ENCODE data around the gene C11orf21.

DNA sequence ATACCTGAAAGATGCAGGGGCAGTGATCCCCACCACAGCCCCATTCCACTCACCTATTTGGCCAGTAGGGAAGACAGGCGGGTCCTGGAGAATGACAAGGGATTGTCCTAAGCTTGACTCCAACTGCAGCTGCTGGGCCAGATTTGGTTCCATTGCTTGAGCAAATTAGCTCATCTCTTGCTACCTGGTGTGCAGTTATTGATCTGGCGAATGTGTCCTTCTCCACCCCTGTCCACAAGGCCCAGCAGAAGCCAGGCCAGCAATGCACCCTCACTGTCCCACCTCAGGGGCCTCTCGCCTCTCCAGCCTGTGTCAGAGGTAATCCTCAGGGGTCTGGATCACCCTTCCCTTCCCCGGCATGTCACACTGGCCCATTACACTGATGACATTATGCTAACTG, 23.4 kb upstream of the C11orf21 start:
- TF ChIP-seq, protein P1, sequence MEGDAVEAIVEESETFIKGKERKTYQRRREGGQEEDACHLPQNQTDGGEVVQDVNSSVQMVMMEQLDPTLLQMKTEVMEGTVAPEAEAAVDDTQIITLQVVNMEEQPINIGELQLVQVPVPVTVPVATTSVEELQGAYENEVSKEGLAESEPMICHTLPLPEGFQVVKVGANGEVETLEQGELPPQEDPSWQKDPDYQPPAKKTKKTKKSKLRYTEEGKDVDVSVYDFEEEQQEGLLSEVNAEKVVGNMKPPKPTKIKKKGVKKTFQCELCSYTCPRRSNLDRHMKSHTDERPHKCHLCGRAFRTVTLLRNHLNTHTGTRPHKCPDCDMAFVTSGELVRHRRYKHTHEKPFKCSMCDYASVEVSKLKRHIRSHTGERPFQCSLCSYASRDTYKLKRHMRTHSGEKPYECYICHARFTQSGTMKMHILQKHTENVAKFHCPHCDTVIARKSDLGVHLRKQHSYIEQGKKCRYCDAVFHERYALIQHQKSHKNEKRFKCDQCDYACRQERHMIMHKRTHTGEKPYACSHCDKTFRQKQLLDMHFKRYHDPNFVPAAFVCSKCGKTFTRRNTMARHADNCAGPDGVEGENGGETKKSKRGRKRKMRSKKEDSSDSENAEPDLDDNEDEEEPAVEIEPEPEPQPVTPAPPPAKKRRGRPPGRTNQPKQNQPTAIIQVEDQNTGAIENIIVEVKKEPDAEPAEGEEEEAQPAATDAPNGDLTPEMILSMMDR (conservative IDR thresholded peaks at IDR 0.05; ENCODE audit: low read length), result no peak
- TF ChIP-seq EZH2phosphoT487 (IDR thresholded peaks at IDR 0.05; ENCODE audit: borderline replicate concordance, low read depth, low read length), result no peak

Measured in OCI-LY7 (cell line).